HL-60 (cell line): ENCODE data around the gene NRXN3.

ENCODE experiments used
- GABPA ChIP-seq: IDR thresholded peaks from 2 replicates; pipeline ENCODE4 v1.6.1; 2012; ENCODE audit warnings: low read depth
- POLR2AphosphoS5 ChIP-seq: IDR thresholded peaks from 2 replicates; pipeline ENCODE4 v1.6.1; 2012; ENCODE audit warnings: low read depth
- SPI1 ChIP-seq: IDR thresholded peaks from 2 replicates; pipeline ENCODE4 v1.6.1; 2012; ENCODE audit warnings: low read depth, mild to moderate bottlenecking, borderline replicate concordance
- TF ChIP-seq, protein P1 (sequence below): IDR thresholded peaks from 2 replicates; pipeline ENCODE4 v1.6.1; 2012; ENCODE audit warnings: low read depth; ENCODE audit not compliant: insufficient replicate concordance
- TF ChIP-seq, protein P2 (sequence below): IDR thresholded peaks from one replicate; pipeline ENCODE4 v1.5.1; 2011; ENCODE audit warnings: low read length, control low read depth, inconsistent platforms; ENCODE audit not compliant: insufficient read depth

DNA sequence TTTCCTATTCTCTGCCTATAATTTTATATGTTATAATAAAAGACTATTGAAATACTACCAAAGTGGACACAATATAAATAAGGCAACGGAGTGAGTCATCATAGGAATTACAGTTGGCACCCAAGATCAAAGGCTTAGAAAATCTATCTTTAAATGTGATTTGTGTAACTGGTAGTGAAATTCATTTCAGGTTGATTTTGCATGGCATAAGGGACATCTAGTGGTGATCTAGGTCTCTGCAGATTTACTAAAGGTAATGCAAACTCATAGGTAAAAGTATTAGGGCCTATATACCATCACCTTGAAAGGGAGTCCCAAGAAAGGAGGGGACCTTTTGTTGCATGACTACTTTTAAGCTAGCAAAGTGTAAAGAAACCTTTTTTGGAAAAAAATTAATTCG is 527.2 kb downstream of the NRXN3 start:
- TF ChIP-seq, protein P1, sequence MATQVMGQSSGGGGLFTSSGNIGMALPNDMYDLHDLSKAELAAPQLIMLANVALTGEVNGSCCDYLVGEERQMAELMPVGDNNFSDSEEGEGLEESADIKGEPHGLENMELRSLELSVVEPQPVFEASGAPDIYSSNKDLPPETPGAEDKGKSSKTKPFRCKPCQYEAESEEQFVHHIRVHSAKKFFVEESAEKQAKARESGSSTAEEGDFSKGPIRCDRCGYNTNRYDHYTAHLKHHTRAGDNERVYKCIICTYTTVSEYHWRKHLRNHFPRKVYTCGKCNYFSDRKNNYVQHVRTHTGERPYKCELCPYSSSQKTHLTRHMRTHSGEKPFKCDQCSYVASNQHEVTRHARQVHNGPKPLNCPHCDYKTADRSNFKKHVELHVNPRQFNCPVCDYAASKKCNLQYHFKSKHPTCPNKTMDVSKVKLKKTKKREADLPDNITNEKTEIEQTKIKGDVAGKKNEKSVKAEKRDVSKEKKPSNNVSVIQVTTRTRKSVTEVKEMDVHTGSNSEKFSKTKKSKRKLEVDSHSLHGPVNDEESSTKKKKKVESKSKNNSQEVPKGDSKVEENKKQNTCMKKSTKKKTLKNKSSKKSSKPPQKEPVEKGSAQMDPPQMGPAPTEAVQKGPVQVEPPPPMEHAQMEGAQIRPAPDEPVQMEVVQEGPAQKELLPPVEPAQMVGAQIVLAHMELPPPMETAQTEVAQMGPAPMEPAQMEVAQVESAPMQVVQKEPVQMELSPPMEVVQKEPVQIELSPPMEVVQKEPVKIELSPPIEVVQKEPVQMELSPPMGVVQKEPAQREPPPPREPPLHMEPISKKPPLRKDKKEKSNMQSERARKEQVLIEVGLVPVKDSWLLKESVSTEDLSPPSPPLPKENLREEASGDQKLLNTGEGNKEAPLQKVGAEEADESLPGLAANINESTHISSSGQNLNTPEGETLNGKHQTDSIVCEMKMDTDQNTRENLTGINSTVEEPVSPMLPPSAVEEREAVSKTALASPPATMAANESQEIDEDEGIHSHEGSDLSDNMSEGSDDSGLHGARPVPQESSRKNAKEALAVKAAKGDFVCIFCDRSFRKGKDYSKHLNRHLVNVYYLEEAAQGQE = no peak
- TF ChIP-seq, protein P2, sequence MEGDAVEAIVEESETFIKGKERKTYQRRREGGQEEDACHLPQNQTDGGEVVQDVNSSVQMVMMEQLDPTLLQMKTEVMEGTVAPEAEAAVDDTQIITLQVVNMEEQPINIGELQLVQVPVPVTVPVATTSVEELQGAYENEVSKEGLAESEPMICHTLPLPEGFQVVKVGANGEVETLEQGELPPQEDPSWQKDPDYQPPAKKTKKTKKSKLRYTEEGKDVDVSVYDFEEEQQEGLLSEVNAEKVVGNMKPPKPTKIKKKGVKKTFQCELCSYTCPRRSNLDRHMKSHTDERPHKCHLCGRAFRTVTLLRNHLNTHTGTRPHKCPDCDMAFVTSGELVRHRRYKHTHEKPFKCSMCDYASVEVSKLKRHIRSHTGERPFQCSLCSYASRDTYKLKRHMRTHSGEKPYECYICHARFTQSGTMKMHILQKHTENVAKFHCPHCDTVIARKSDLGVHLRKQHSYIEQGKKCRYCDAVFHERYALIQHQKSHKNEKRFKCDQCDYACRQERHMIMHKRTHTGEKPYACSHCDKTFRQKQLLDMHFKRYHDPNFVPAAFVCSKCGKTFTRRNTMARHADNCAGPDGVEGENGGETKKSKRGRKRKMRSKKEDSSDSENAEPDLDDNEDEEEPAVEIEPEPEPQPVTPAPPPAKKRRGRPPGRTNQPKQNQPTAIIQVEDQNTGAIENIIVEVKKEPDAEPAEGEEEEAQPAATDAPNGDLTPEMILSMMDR = no peak
- TF ChIP-seq POLR2AphosphoS5 (no peak), GABPA (no peak), SPI1 (no peak)
